ENCODE results near the gene FOXB2.
"Not testable (repeated sequence)": the region's sequence is repeated elsewhere in the genome, so short reads cannot be mapped to it uniquely, and the experiment has no call there.

Gene FOXB2

GRCh38 chr9:77019236-77019925 is at the start of gene FOXB2:
Gene FOXB2 (plus strand): TSS chr9:77019655. CDS start chr9:77019655, 0 bp downstream.
- no peak for ATAC-seq

GRCh38 chr9:76969716-76970115 is 49.7 kb upstream of the FOXB2 start:
- no peak for ATAC-seq

GRCh38 chr9:76978831-76979230 is 40.6 kb upstream of the FOXB2 start:
- not testable (repeated sequence) for ATAC-seq

- no peak for ATAC-seq
Measured at GRCh38 chr9:76980566-76980965, 38.9 kb upstream of the FOXB2 start.

- no peak for ATAC-seq
Measured at GRCh38 chr9:76984486-76984885, 35.0 kb upstream of the FOXB2 start.

GRCh38 chr9:76985581-76985980 is 33.9 kb upstream of the FOXB2 start:
- no peak for ATAC-seq

GRCh38 chr9:76987594-76988200 is 31.8 kb upstream of the FOXB2 start:
- no peak for ATAC-seq

- no peak for ATAC-seq
Measured at GRCh38 chr9:76988941-76989340, 30.5 kb upstream of the FOXB2 start.

- no peak for ATAC-seq
Measured at GRCh38 chr9:76989501-76989900, 30.0 kb upstream of the FOXB2 start.

- ATAC-seq: no peak
Measured at GRCh38 chr9:76996700-76997099, 22.8 kb upstream of the FOXB2 start.

- no peak for ATAC-seq
Measured at GRCh38 chr9:76999261-76999660, 20.2 kb upstream of the FOXB2 start.

GRCh38 chr9:77000330-77000729 is 19.1 kb upstream of the FOXB2 start:
- ATAC-seq: no peak

- no peak for ATAC-seq
Measured at GRCh38 chr9:77003366-77003765, 16.1 kb upstream of the FOXB2 start.

GRCh38 chr9:77005216-77005615 is 14.2 kb upstream of the FOXB2 start:
- no peak for ATAC-seq

- no peak for ATAC-seq
Measured at GRCh38 chr9:77010527-77010926, 8.9 kb upstream of the FOXB2 start.

GRCh38 chr9:77011973-77012821 is 7.3 kb upstream of the FOXB2 start:
- ATAC-seq: peak; percentile 64 to 65

- ATAC-seq: no peak
Measured at GRCh38 chr9:77013206-77013931, 6.1 kb upstream of the FOXB2 start.

GRCh38 chr9:77013932-77014596 is 5.4 kb upstream of the FOXB2 start:
- ATAC-seq: no peak

- ATAC-seq: no peak
Measured at GRCh38 chr9:77014597-77015263, 4.7 kb upstream of the FOXB2 start.

- ATAC-seq: no peak
Measured at GRCh38 chr9:77015327-77016048, 4.0 kb upstream of the FOXB2 start.

GRCh38 chr9:77016121-77016525 is 3.3 kb upstream of the FOXB2 start:
- no peak for ATAC-seq

Measured in activated CD4-positive, CD25-positive, alpha-beta regulatory T cell treated with anti-CD3 and anti-CD28 coated beads, Interleukin-2, amount 50 U/mL, for 24 hours (primary cell).